Measurements from ENCODE around the gene RIOX2. TPM values are rescaled to one million over a fixed set of nuclear protein-coding genes. Genes with fewer than 3 reads are reported as not detected.

RIOX2 gene
- total RNA-seq, 1 donor from 2014 or later = 24.0 TPM

GRCh38 chr3:97957617-97958311 is 14.5 kb downstream of the RIOX2 start:
- DNase-seq (ENCODE audit: extremely low spot score, unreplicated experiment) = no peak
- Mint-ChIP-seq H3K9me3 (ENCODE audit: unreplicated experiment) (no peaks in the 10 kb centered on the region), H3K27me3 (ENCODE audit: unreplicated experiment) (no peaks in the 10 kb centered on the region), H3K4me1 (ENCODE audit: unreplicated experiment) (peaks cover 18% of the 10 kb centered on the region), H3K36me3 (ENCODE audit: unreplicated experiment) (peaks cover 29% of the 10 kb centered on the region), H3K27ac (ENCODE audit: unreplicated experiment) (no peak overlapping the region), H3K4me3 (ENCODE audit: unreplicated experiment) (no peak overlapping the region)
- TF ChIP-seq, protein P1, sequence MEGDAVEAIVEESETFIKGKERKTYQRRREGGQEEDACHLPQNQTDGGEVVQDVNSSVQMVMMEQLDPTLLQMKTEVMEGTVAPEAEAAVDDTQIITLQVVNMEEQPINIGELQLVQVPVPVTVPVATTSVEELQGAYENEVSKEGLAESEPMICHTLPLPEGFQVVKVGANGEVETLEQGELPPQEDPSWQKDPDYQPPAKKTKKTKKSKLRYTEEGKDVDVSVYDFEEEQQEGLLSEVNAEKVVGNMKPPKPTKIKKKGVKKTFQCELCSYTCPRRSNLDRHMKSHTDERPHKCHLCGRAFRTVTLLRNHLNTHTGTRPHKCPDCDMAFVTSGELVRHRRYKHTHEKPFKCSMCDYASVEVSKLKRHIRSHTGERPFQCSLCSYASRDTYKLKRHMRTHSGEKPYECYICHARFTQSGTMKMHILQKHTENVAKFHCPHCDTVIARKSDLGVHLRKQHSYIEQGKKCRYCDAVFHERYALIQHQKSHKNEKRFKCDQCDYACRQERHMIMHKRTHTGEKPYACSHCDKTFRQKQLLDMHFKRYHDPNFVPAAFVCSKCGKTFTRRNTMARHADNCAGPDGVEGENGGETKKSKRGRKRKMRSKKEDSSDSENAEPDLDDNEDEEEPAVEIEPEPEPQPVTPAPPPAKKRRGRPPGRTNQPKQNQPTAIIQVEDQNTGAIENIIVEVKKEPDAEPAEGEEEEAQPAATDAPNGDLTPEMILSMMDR (IDR thresholded peaks at IDR 0.05) = no peak

GRCh38 chr3:97956051-97956450 is 16.2 kb downstream of the RIOX2 start:
- Mint-ChIP-seq H3K4me3 (ENCODE audit: unreplicated experiment) (no peak overlapping the region), H3K4me1 (ENCODE audit: unreplicated experiment) (peaks cover 11% of the 10 kb centered on the region)

GRCh38 chr3:97954228-97954827 is 17.9 kb downstream of the RIOX2 start:
- DNase-seq (ENCODE audit: extremely low spot score, unreplicated experiment) = no peak
- Mint-ChIP-seq H3K4me3 (ENCODE audit: unreplicated experiment) (no peak overlapping the region), H3K27ac (ENCODE audit: unreplicated experiment) (no peak overlapping the region), H3K36me3 (ENCODE audit: unreplicated experiment) (peaks cover 37% of the 10 kb centered on the region), H3K9me3 (ENCODE audit: unreplicated experiment) (no peaks in the 10 kb centered on the region), H3K27me3 (ENCODE audit: unreplicated experiment) (no peaks in the 10 kb centered on the region), H3K4me1 (ENCODE audit: unreplicated experiment) (peaks cover 7% of the 10 kb centered on the region)
- TF ChIP-seq, protein P1 (IDR thresholded peaks at IDR 0.05) = no peak

More at GRCh38 chr3:97956051-97956450, 16.2 kb downstream of the RIOX2 start:
- Mint-ChIP-seq H3K27ac (ENCODE audit: unreplicated experiment) (no peak overlapping the region), H3K36me3 (ENCODE audit: unreplicated experiment) (peaks cover 26% of the 10 kb centered on the region), H3K9me3 (ENCODE audit: unreplicated experiment) (no peaks in the 10 kb centered on the region), H3K27me3 (ENCODE audit: unreplicated experiment) (no peaks in the 10 kb centered on the region)
- no peak for DNase-seq (ENCODE audit: extremely low spot score, unreplicated experiment)
- TF ChIP-seq, protein P1 (IDR thresholded peaks at IDR 0.05) = no peak

GRCh38 chr3:97952872-97953271 is 19.4 kb downstream of the RIOX2 start:
- TF ChIP-seq, protein P1 (IDR thresholded peaks at IDR 0.05) = no peak
- Mint-ChIP-seq H3K27me3 (ENCODE audit: unreplicated experiment) (no peaks in the 10 kb centered on the region), H3K4me3 (ENCODE audit: unreplicated experiment) (no peak overlapping the region), H3K4me1 (ENCODE audit: unreplicated experiment) (no peaks in the 10 kb centered on the region), H3K27ac (ENCODE audit: unreplicated experiment) (no peak overlapping the region), H3K36me3 (ENCODE audit: unreplicated experiment) (peaks cover 39% of the 10 kb centered on the region), H3K9me3 (ENCODE audit: unreplicated experiment) (no peaks in the 10 kb centered on the region)
- DNase-seq (ENCODE audit: extremely low spot score, unreplicated experiment) = no peak

DNA sequence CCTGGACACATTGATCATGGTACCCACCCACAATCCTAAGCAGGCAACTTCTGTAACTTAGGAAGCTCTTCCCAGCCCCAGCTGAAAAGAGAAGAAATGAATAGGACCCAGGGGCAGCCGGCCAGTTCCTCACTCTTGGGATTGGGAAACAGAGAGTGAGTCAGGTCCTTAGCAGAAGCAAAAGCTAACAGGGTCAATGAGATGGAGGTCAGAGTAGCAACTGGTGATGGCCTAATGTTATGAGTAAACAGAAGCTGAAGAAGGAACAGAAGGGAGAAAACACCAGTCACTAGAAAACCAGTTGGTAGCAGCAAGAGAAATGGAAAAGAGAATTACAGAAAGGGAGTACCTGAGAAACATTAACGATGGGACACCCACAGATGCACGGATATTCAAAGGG is 20.0 kb downstream of the RIOX2 start:
- Mint-ChIP-seq H3K4me3 (ENCODE audit: unreplicated experiment) (no peak overlapping the region), H3K27ac (ENCODE audit: unreplicated experiment) (no peak overlapping the region), H3K4me1 (ENCODE audit: unreplicated experiment) (no peaks in the 10 kb centered on the region), H3K9me3 (ENCODE audit: unreplicated experiment) (no peaks in the 10 kb centered on the region), H3K36me3 (ENCODE audit: unreplicated experiment) (peaks cover 41% of the 10 kb centered on the region), H3K27me3 (ENCODE audit: unreplicated experiment) (no peaks in the 10 kb centered on the region)
- no peak for DNase-seq (ENCODE audit: extremely low spot score, unreplicated experiment)
- TF ChIP-seq, protein P1 (IDR thresholded peaks at IDR 0.05) = no peak
